ENCODE measurements around the gene RTKN.

GRCh38 chr2:74381751-74382150 lies 60.0 kb downstream of the RTKN start:
- TF ChIP-seq ATF2 (CRISPR knock-in tag; IDR thresholded peaks at IDR 0.05) (no peak), CUX1 (CRISPR knock-in tag; IDR thresholded peaks at IDR 0.05) (no peak), GABPA (tag; conservative IDR thresholded peaks at IDR 0.05; ENCODE audit: low read depth) (no peak), PREB (CRISPR knock-in tag; IDR thresholded peaks at IDR 0.05) (no peak), GTF2B (IDR thresholded peaks at IDR 0.05; ENCODE audit: extremely low read depth, insufficient read length) (no peak), ZNF175 (CRISPR knock-in tag; IDR thresholded peaks at IDR 0.05; ENCODE audit: low read depth) (no peak), FOXA3 (CRISPR knock-in tag; conservative IDR thresholded peaks at IDR 0.05 in 1 of 2, IDR thresholded peaks at IDR 0.05 in 1 of 2) (no peak), TAF1 (IDR thresholded peaks at IDR 0.05; ENCODE audit: control insufficient read depth, extremely low read depth, insufficient read depth, low read length, severe bottlenecking) (no peak), E2F8 (IDR thresholded peaks at IDR 0.05; ENCODE audit: low read depth, partially characterized antibody) (no peak), TOE1 (IDR thresholded peaks at IDR 0.05; ENCODE audit: borderline replicate concordance) (no peak), TOE1 (CRISPR knock-in tag; IDR thresholded peaks at IDR 0.05; ENCODE audit: borderline replicate concordance, low read depth) (no peak), CLOCK (CRISPR knock-in tag; IDR thresholded peaks at IDR 0.05; ENCODE audit: borderline replicate concordance) (no peak), EP400 (IDR thresholded peaks at IDR 0.05) (no peak), CTCF (IDR thresholded peaks at IDR 0.05 in 2 of 3, conservative IDR thresholded peaks at IDR 0.05 in 1 of 3; ENCODE audit: insufficient read depth in 2 of 3, low read depth in 1 of 3, low read length in 3 of 3) (no peak)

All from K562 (cell line).